ENCODE measurements around the gene CAND2.

Gene CAND2

DNA sequence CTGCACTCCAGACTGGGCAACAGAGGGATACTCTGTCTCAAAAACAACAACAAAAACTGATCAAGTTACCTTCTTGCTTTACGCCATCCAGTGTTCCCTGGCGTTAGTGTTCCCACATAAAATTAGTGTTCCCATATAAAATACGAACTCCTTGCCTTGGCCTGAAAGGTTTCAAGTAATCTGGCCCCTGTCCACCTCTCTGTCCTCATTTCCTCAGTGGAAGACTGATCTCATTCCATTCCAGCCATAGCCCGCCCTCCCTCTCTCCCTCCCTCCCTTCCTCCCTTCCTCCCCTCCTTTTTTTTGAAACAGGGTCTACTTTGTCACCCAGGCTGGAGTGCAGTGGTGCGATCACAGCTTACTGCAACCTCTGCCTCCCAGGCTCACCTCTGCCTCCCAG lies 2.8 kb upstream of the CAND2 start:
- peaks cover 2% of the 10 kb centered on the region for H3K27me3 ChIP-seq (ENCODE audit: control insufficient read depth, insufficient read depth, low read length)
- no peak overlapping the region for H3K4me3 ChIP-seq (ENCODE audit: low read depth, low read length)
- peaks cover 5% of the 10 kb centered on the region for H3K4me1 ChIP-seq (ENCODE audit: control insufficient read depth, insufficient read depth, low read length)

GRCh38 chr3:12797124-12797891 lies 828 bp downstream of the CAND2 start:
- Histone ChIP-seq H3K9ac (ENCODE audit: low read depth, low read length) (no peak overlapping the region), H3K4me1 (ENCODE audit: control insufficient read depth, insufficient read depth, low read length) (peaks cover 5% of the 10 kb centered on the region), H3K4me3 (ENCODE audit: low read depth, low read length) (peak overlapping the region; percentile 61), H3K9me3 (ENCODE audit: control insufficient read depth, insufficient read depth, low read length) (no peaks in the 10 kb centered on the region), H3K27me3 (ENCODE audit: control insufficient read depth, insufficient read depth, low read length) (peaks cover 2% of the 10 kb centered on the region), H3K36me3 (ENCODE audit: control insufficient read depth, insufficient read depth, low read length) (no peaks in the 10 kb centered on the region)

More for the DNA sequence above, 2.8 kb upstream of the CAND2 start:
- no peak overlapping the region for H3K9ac ChIP-seq (ENCODE audit: low read depth, low read length)
- no peaks in the 10 kb centered on the region for H3K36me3 ChIP-seq (ENCODE audit: control insufficient read depth, insufficient read depth, low read length)
- no peaks in the 10 kb centered on the region for H3K9me3 ChIP-seq (ENCODE audit: control insufficient read depth, insufficient read depth, low read length)

DNA sequence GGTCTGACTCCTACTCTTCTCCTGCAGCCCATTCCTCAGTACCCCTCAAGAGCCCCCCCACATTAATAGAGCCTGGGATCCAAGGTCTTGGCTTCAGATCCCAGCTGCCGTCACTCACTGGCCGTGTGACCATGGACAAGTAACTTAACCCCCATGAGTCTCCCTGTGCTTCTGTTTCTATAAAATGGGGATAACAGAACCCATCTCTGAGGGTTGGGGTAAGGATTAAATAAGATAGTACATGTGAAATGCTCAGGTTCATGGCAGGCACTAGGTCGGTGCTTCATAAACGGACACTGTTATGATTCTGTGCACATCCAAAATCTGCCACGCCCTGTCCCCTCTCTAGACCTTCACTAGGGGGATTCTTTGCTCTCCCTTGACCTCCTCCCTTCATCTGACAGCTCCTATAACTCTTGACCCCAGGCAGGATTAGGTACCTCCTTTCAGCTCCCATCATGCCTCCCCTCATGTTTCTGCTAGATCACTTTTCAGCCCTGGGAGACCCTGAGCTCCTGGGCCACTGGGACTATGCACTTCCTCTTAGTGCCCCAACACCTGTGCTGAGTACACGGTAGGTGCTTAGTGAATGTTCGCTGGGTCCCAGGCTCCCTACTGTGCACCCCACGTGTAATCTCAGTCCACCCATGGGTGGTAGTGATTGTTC lies 1.5 kb downstream of the CAND2 start:
- H3K27me3 ChIP-seq (ENCODE audit: control insufficient read depth, insufficient read depth, low read length) = peaks cover 2% of the 10 kb centered on the region
- H3K36me3 ChIP-seq (ENCODE audit: control insufficient read depth, insufficient read depth, low read length) = no peaks in the 10 kb centered on the region
- H3K4me3 ChIP-seq (ENCODE audit: low read depth, low read length) = no peak overlapping the region
- no peaks in the 10 kb centered on the region for H3K9me3 ChIP-seq (ENCODE audit: control insufficient read depth, insufficient read depth, low read length)
- H3K4me1 ChIP-seq (ENCODE audit: control insufficient read depth, insufficient read depth, low read length) = peaks cover 5% of the 10 kb centered on the region
- H3K9ac ChIP-seq (ENCODE audit: low read depth, low read length) = no peak overlapping the region

DNA sequence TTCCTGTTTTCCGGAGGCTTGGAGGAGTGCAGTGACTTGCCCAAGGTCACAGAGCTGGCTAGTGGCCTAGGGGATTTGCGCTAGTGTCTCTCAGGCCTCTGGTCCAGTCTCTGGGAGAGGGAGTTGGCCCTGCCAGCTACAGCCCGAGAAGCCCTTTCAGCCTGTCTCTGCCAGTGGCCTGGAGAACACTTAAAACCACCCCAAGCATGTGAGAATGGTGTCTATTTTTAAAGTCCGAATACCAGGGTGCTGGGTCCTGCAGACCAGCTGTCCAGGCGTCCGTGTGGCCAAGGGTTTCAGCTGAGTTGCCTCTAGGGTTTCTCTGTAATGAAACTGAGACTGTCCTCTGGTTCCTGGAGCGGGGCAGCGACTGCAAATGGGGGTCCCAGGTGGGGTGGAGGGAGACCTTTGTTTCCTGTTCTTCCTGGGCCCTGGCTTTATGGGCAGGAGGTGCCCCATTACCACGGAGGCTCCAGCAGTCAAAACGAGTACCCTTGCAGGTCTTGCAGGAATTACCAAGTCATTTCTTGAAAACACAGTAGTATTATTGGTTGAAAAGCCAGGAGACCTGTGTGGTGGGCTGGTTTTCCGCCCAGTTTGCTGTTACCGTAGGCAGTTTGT lies 2.2 kb downstream of the CAND2 start:
- Histone ChIP-seq H3K4me1 (ENCODE audit: control insufficient read depth, insufficient read depth, low read length) (peaks cover 5% of the 10 kb centered on the region), H3K36me3 (ENCODE audit: control insufficient read depth, insufficient read depth, low read length) (no peaks in the 10 kb centered on the region), H3K27me3 (ENCODE audit: control insufficient read depth, insufficient read depth, low read length) (peaks cover 2% of the 10 kb centered on the region), H3K9ac (ENCODE audit: low read depth, low read length) (no peak overlapping the region), H3K4me3 (ENCODE audit: low read depth, low read length) (no peak overlapping the region), H3K9me3 (ENCODE audit: control insufficient read depth, insufficient read depth, low read length) (no peaks in the 10 kb centered on the region)

DNA sequence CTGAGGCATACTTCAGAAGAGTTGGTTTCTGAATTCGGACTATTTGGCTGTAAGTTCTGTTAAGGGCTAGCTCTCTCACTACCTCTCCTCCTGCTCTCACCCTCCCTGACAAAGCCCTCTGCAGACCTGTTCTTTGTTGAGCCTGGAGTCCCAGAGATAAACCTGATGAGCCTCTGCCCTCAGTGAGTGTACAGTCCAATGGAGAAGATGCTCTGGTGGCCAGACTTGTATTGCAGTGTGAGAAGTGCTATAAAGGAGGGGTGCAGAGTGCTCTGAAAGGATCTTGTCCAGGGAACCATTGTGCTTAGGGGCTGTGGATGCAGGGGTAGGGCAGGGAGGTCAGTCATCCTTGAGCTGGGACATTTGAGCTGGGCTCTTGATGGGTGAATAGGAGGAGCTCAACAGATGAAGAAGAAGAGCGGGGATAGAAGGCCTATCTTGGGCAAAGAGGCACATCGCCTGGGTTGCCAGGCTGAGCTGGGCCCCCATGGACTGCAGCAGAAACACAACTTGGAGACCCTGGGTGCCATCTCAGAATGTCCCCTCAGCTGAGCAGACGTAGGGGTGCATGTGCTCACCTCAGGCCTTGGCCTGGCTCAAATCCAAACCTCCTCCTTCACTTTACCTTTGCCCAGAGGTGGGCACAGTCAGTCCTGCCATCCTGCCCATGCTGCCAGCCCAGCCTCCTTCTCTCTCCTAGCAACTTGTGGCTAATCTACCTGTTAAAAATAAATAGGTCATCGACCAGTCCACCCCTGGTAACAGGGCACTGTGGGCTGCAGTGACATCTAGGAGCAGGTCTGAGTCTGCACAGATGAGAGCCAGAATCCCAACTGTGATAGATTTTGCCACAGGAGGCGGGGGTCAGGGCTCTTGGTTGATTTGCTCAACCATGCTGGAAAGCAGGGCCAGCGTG lies 3.3 kb downstream of the CAND2 start:
- H3K9me3 ChIP-seq (ENCODE audit: control insufficient read depth, insufficient read depth, low read length) = no peaks in the 10 kb centered on the region
- H3K36me3 ChIP-seq (ENCODE audit: control insufficient read depth, insufficient read depth, low read length) = peaks cover 3% of the 10 kb centered on the region
- H3K4me3 ChIP-seq (ENCODE audit: low read depth, low read length) = no peak overlapping the region
- H3K27me3 ChIP-seq (ENCODE audit: control insufficient read depth, insufficient read depth, low read length) = peaks cover 2% of the 10 kb centered on the region
- peaks cover 5% of the 10 kb centered on the region for H3K4me1 ChIP-seq (ENCODE audit: control insufficient read depth, insufficient read depth, low read length)
- no peak overlapping the region for H3K9ac ChIP-seq (ENCODE audit: low read depth, low read length)

- no peak overlapping the region for H3K4me3 ChIP-seq (ENCODE audit: low read depth, low read length)
- H3K27me3 ChIP-seq (ENCODE audit: control insufficient read depth, insufficient read depth, low read length) = no peaks in the 10 kb centered on the region
- H3K36me3 ChIP-seq (ENCODE audit: control insufficient read depth, insufficient read depth, low read length) = peaks cover 3% of the 10 kb centered on the region
- H3K9me3 ChIP-seq (ENCODE audit: control insufficient read depth, insufficient read depth, low read length) = no peaks in the 10 kb centered on the region
- H3K4me1 ChIP-seq (ENCODE audit: control insufficient read depth, insufficient read depth, low read length) = no peaks in the 10 kb centered on the region
- H3K9ac ChIP-seq (ENCODE audit: low read depth, low read length) = no peak overlapping the region
Measured at GRCh38 chr3:12803371-12803770, 6.9 kb downstream of the CAND2 start.

GRCh38 chr3:12807066-12807465 lies 10.6 kb downstream of the CAND2 start:
- H3K27me3 ChIP-seq (ENCODE audit: control insufficient read depth, insufficient read depth, low read length) = no peaks in the 10 kb centered on the region
- H3K36me3 ChIP-seq (ENCODE audit: control insufficient read depth, insufficient read depth, low read length) = peaks cover 3% of the 10 kb centered on the region
- H3K9me3 ChIP-seq (ENCODE audit: control insufficient read depth, insufficient read depth, low read length) = no peaks in the 10 kb centered on the region
- peaks cover 7% of the 10 kb centered on the region for H3K4me1 ChIP-seq (ENCODE audit: control insufficient read depth, insufficient read depth, low read length)
- no peak overlapping the region for H3K4me3 ChIP-seq (ENCODE audit: low read depth, low read length)
- H3K9ac ChIP-seq (ENCODE audit: low read depth, low read length) = no peak overlapping the region

GRCh38 chr3:12807601-12808359 lies 11.3 kb downstream of the CAND2 start:
- Histone ChIP-seq H3K4me3 (ENCODE audit: low read depth, low read length) (no peak overlapping the region), H3K27me3 (ENCODE audit: control insufficient read depth, insufficient read depth, low read length) (no peaks in the 10 kb centered on the region), H3K36me3 (ENCODE audit: control insufficient read depth, insufficient read depth, low read length) (peaks cover 3% of the 10 kb centered on the region), H3K9me3 (ENCODE audit: control insufficient read depth, insufficient read depth, low read length) (no peaks in the 10 kb centered on the region), H3K9ac (ENCODE audit: low read depth, low read length) (no peak overlapping the region), H3K4me1 (ENCODE audit: control insufficient read depth, insufficient read depth, low read length) (peaks cover 7% of the 10 kb centered on the region)

- H3K4me1 ChIP-seq (ENCODE audit: control insufficient read depth, insufficient read depth, low read length) = peaks cover 7% of the 10 kb centered on the region
- no peak overlapping the region for H3K4me3 ChIP-seq (ENCODE audit: low read depth, low read length)
- H3K27me3 ChIP-seq (ENCODE audit: control insufficient read depth, insufficient read depth, low read length) = no peaks in the 10 kb centered on the region
- H3K36me3 ChIP-seq (ENCODE audit: control insufficient read depth, insufficient read depth, low read length) = peaks cover 3% of the 10 kb centered on the region
- H3K9me3 ChIP-seq (ENCODE audit: control insufficient read depth, insufficient read depth, low read length) = no peaks in the 10 kb centered on the region
- H3K9ac ChIP-seq (ENCODE audit: low read depth, low read length) = no peak overlapping the region
Measured at GRCh38 chr3:12808587-12808986, 12.1 kb downstream of the CAND2 start.

GRCh38 chr3:12809001-12809400 lies 12.5 kb downstream of the CAND2 start:
- Histone ChIP-seq H3K27me3 (ENCODE audit: control insufficient read depth, insufficient read depth, low read length) (no peaks in the 10 kb centered on the region), H3K36me3 (ENCODE audit: control insufficient read depth, insufficient read depth, low read length) (peaks cover 3% of the 10 kb centered on the region), H3K9ac (ENCODE audit: low read depth, low read length) (no peak overlapping the region), H3K9me3 (ENCODE audit: control insufficient read depth, insufficient read depth, low read length) (no peaks in the 10 kb centered on the region), H3K4me1 (ENCODE audit: control insufficient read depth, insufficient read depth, low read length) (peaks cover 7% of the 10 kb centered on the region), H3K4me3 (ENCODE audit: low read depth, low read length) (no peak overlapping the region)

GRCh38 chr3:12809435-12809834 lies 13.0 kb downstream of the CAND2 start:
- peak overlapping the region; percentile 58 for H3K4me3 ChIP-seq (ENCODE audit: low read depth, low read length)
- H3K9ac ChIP-seq (ENCODE audit: low read depth, low read length) = no peak overlapping the region

More at GRCh38 chr3:12809435-12809834, 13.0 kb downstream of the CAND2 start:
- Histone ChIP-seq H3K36me3 (ENCODE audit: control insufficient read depth, insufficient read depth, low read length) (peaks cover 2% of the 10 kb centered on the region), H3K27me3 (ENCODE audit: control insufficient read depth, insufficient read depth, low read length) (no peaks in the 10 kb centered on the region), H3K4me1 (ENCODE audit: control insufficient read depth, insufficient read depth, low read length) (peaks cover 7% of the 10 kb centered on the region), H3K9me3 (ENCODE audit: control insufficient read depth, insufficient read depth, low read length) (no peaks in the 10 kb centered on the region)
